ENCODE measurements around the gene MRPL49.
"Not testable (repeated sequence)": the region's sequence is repeated elsewhere in the genome, so short reads cannot be mapped to it uniquely, and the experiment has no call there.

Gene MRPL49

DNA sequence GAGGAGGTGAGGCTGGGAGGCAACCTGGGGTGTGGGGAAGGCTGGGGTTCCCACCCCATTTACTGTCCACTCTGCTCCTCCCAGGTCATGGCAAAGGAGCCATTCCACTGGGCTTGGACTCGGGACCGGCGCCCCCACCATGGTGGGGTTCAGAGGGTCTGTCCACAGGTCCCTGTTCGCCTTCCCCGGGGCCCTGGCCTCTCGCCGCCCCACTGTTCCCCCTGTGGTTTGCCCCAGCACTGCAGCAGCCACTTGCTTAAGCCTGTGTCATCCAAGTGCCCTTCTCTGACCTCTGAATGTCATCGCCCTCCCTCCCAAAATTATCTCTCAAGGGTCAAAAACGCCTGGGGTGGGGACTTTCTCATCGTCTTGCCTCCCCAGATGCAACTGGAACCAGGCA, 50.5 kb downstream of the MRPL49 start:
- WGBS (ENCODE audit: insufficient coverage) = 89% methylated on average over 6 of the region's 10 CpGs
- DNase-seq = no peak
- Histone ChIP-seq H3K36me3 (ENCODE audit: control insufficient read depth in 4 of 4, insufficient read depth in 4 of 4, low read length in 3 of 4) (no peaks in the 10 kb centered on the region), H3K27me3 (replicated peaks in 2 of 5; ENCODE audit: control insufficient read depth in 4 of 5, insufficient read depth in 5 of 5, low read length in 4 of 5) (no peaks in the 10 kb centered on the region), H3K4me1 (ENCODE audit: control extremely low read depth in 1 of 4, control insufficient read depth in 4 of 4, insufficient read depth in 4 of 4, low read length in 3 of 4) (peaks cover 1 to 24% (median 13%) of the 10 kb centered on the region in 4 experiments), H3K27ac (ENCODE audit: insufficient read depth in 1 of 2, low read depth in 1 of 2, low read length in 2 of 2, poor library complexity in 1 of 2, severe bottlenecking in 2 of 2) (no peak overlapping the region), H3K4me3 (ENCODE audit: control insufficient read depth in 1 of 7, extremely low read depth in 1 of 7, insufficient read depth in 4 of 7, low read depth in 2 of 7, low read length in 6 of 7) (no peak overlapping the region), H3K9me3 (ENCODE audit: control extremely low read depth in 1 of 5, control insufficient read depth in 4 of 5, insufficient read depth in 2 of 5, low read depth in 1 of 5, low read length in 4 of 5) (no peaks in the 10 kb centered on the region)
- ChIA-PET CTCF (interaction anchor here (0.8 to 1.8 kb wide), 4 partner anchors 8 to 37 kb away, joined by 3 to 5 read pairs (median 3); no protein-coding TSS in a partner anchor), POLR2A (interaction anchor here (0.7 to 0.8 kb wide), 2 partner anchors 38 to 296 kb away, joined by 3 to 4 read pairs; partner anchors contain the start of gene SYVN1)

DNA sequence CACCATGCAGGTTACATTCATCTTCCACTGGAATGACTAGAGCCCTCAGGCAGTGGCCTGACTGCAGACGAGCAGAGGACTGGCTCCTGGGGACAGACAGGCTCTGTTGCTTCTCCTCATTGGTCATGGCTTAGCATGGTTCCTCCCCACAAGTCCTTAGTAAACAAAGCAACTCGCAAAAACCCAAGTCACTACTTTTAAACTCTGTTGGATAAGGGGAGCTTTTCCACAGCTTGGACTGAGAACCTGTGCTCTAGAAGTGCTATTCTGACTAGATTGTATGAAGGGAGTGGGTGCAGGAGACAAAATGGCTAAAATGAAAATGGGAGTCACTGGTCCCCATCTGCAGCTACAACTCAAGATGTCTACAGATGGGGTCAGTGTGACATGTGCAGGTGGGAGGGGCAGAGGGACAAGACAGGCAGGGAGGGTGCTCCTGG, 52.5 kb downstream of the MRPL49 start:
- H3K4me3 ChIP-seq (ENCODE audit: control insufficient read depth in 1 of 7, extremely low read depth in 1 of 7, insufficient read depth in 4 of 7, low read depth in 2 of 7, low read length in 6 of 7); H3K27me3 ChIP-seq (replicated peaks in 2 of 5; ENCODE audit: control insufficient read depth in 4 of 5, insufficient read depth in 5 of 5, low read length in 4 of 5); H3K4me1 ChIP-seq (ENCODE audit: control extremely low read depth in 1 of 4, control insufficient read depth in 4 of 4, insufficient read depth in 4 of 4, low read length in 3 of 4); H3K9me3 ChIP-seq (ENCODE audit: control extremely low read depth in 1 of 5, control insufficient read depth in 4 of 5, insufficient read depth in 2 of 5, low read depth in 1 of 5, low read length in 4 of 5); POLR2A ChIA-PET; DNase-seq; H3K36me3 ChIP-seq (ENCODE audit: control insufficient read depth in 4 of 4, insufficient read depth in 4 of 4, low read length in 3 of 4); H3K27ac ChIP-seq (ENCODE audit: insufficient read depth in 1 of 2, low read depth in 1 of 2, low read length in 2 of 2, poor library complexity in 1 of 2, severe bottlenecking in 2 of 2): not testable (repeated sequence)
- WGBS (ENCODE audit: insufficient coverage) = 100% methylated on average over 1 of the region's 2 CpGs
- CTCF ChIA-PET = interaction anchor here (0.9 to 1.7 kb wide), 3 partner anchors 23 to 63 kb away, joined by 3 to 6 read pairs (median 5); partner anchors contain the start of gene TM7SF2

Measured in common myeloid progenitor, CD34-positive (primary cell).